SK-N-SH (cell line): ENCODE data around the gene TNFRSF18. TPM values are rescaled to one million over a fixed set of nuclear protein-coding genes. Genes with fewer than 3 reads are reported as not detected.

Source experiments
- CTCF ChIA-PET: fragments of 300-600, 350-600 bp; formaldehyde crosslinking; extraction: SDS; loops from one replicate; lab custom pipeline; 2021; lab: Yijun Ruan, JAX
- POLR2A ChIA-PET: fragments of 350-600 bp; sonication (Branson Sonifier 250); formaldehyde crosslinking; extraction: SDS; loops from one replicate; lab custom pipeline; 2020; ENCODE audit warnings: antibody characterized with exemption, inconsistent platforms; lab: Yijun Ruan, JAX
- DNase-seq: peaks from one replicate; pipeline ENCODE4 v3.0.0; 2012
- H2AFZ ChIP-seq: fragments of 200-600 bp; sonication (generic); 2 replicates; pipeline ENCODE4 v1.8.1; 2016; ENCODE audit warnings: antibody characterized with exemption, mild to moderate bottlenecking, low read depth
- H3F3A ChIP-seq: fragments of 200-600 bp; sonication (generic); replicated peaks from 2 replicates; pipeline ENCODE3; 2016; ENCODE audit warnings: antibody characterized with exemption, mild to moderate bottlenecking; ENCODE audit not compliant: insufficient read depth
- H3K27ac ChIP-seq, 2 experiments: fragments of 200-500 bp in 1 of 2; fragments of 200-600 bp in 1 of 2; sonication (Bioruptor generic) in 1 of 2; sonication (generic), shearing (Covaris generic) in 1 of 2; 2 replicates each; pipeline versions ENCODE4 v1.5.1 to v1.6.1; 2014 to 2016; ENCODE audit warnings: low read depth in 2 of 2, inconsistent platforms in 1 of 2, low read length in 1 of 2, mild to moderate bottlenecking in 1 of 2, mixed read lengths in 1 of 2
- H3K27me3 ChIP-seq: fragments of 200-600 bp; sonication (generic), shearing (Covaris generic); 2 replicates; pipeline ENCODE4 v1.6.1; 2016; ENCODE audit warnings: mixed run types; ENCODE audit not compliant: insufficient read depth
- H3K36me3 ChIP-seq, 2 experiments: fragments of 200-500 bp in 1 of 2; fragments of 200-600 bp in 1 of 2; sonication (Bioruptor generic) in 1 of 2; sonication (generic) in 1 of 2; replicated peaks in 1 of 2; 2 replicates each; pipeline versions ENCODE3 to v1.5.1; 2014 to 2016; ENCODE audit warnings: low read length in 1 of 2, mild to moderate bottlenecking in 1 of 2; ENCODE audit not compliant: insufficient read depth in 2 of 2, control insufficient read depth in 1 of 2
- H3K4me1 ChIP-seq, 2 experiments: fragments of 200-500 bp in 1 of 2; fragments of 200-600 bp in 1 of 2; sonication (Bioruptor generic) in 1 of 2; sonication (generic), shearing (Covaris generic) in 1 of 2; 2 replicates each; pipeline versions ENCODE4 v1.5.1 to v1.6.1; 2014 to 2016; ENCODE audit warnings: low read depth in 1 of 2, low read length in 1 of 2, mixed run types in 1 of 2; ENCODE audit not compliant: insufficient read depth in 2 of 2, control insufficient read depth in 1 of 2
- H3K4me2 ChIP-seq: fragments of 200-600 bp; sonication (generic), shearing (Covaris generic); 2 replicates; pipeline ENCODE4 v1.6.1; 2017; ENCODE audit warnings: mixed run types
- H3K4me3 ChIP-seq, 2 experiments: fragments of 200-500 bp in 1 of 2; fragments of 200-600 bp in 1 of 2; sonication (Bioruptor generic) in 1 of 2; sonication (generic), shearing (Covaris generic) in 1 of 2; 2 replicates each; pipeline versions ENCODE4 v1.5.1 to v1.8.1; 2014 to 2016; ENCODE audit warnings: low read depth in 2 of 2, inconsistent platforms in 1 of 2, low read length in 1 of 2, mild to moderate bottlenecking in 1 of 2, mixed read lengths in 1 of 2, moderate library complexity in 1 of 2
- H3K79me2 ChIP-seq: fragments of 200-600 bp; sonication (generic); 2 replicates; pipeline ENCODE4 v1.8.1; 2017; ENCODE audit warnings: mild to moderate bottlenecking; ENCODE audit not compliant: insufficient read depth
- H3K9ac ChIP-seq: fragments of 200-600 bp; sonication (generic); 2 replicates; pipeline ENCODE4 v1.6.1; 2017; ENCODE audit warnings: mixed run types
- H3K9me2 ChIP-seq: fragments of 200-600 bp; sonication (generic); 2 replicates; pipeline ENCODE4 v1.6.1; 2017; ENCODE audit warnings: mixed run types
- H3K9me3 ChIP-seq: fragments of 200-600 bp; sonication (generic); 2 replicates; pipeline ENCODE4 v1.6.1; 2017; ENCODE audit warnings: mixed run types, mild to moderate bottlenecking, moderate library complexity
- H4K20me1 ChIP-seq: fragments of 200-600 bp; sonication (generic); 2 replicates; pipeline ENCODE4 v1.6.1; 2017; ENCODE audit warnings: mild to moderate bottlenecking, mixed run types; ENCODE audit not compliant: insufficient read depth
- EP300 ChIP-seq, 2 experiments: IDR thresholded peaks; 2 replicates each; pipeline versions ENCODE4 v1.4.0 to v1.6.1; 2012; ENCODE audit warnings: borderline replicate concordance in 1 of 2, low read depth in 1 of 2, low read length in 1 of 2
- EZH2phosphoT487 ChIP-seq: fragments of 200-600 bp; sonication (generic); IDR thresholded peaks from 2 replicates; pipeline ENCODE4 v1.6.1; 2017; ENCODE audit warnings: low read depth, mixed run types, mild to moderate bottlenecking, antibody characterized with exemption, moderate library complexity, borderline replicate concordance
- FOXJ3 ChIP-seq: sonication (generic); formaldehyde crosslinking; IDR thresholded peaks from 2 replicates; pipeline ENCODE4 v1.5.1; 2020; ENCODE audit warnings: mild to moderate bottlenecking, missing genetic modification reagents
- JUND ChIP-seq: IDR thresholded peaks from 2 replicates; pipeline ENCODE4 v1.4.0; 2012
- MAX ChIP-seq: IDR thresholded peaks from 2 replicates; pipeline ENCODE4 v1.4.0; 2012; ENCODE audit warnings: low read depth
- NFIC ChIP-seq: IDR thresholded peaks from 2 replicates; pipeline ENCODE4 v1.4.0; 2012; ENCODE audit warnings: borderline replicate concordance
- RCOR1 ChIP-seq: fragments of 150-350 bp; IDR thresholded peaks from 2 replicates; pipeline ENCODE4 v1.6.1; 2017; ENCODE audit warnings: antibody characterized with exemption, low read length
- TAF1 ChIP-seq: IDR thresholded peaks from 2 replicates; pipeline ENCODE4 v1.6.1; 2012; ENCODE audit warnings: low read depth, mild to moderate bottlenecking, low read length, moderate library complexity, borderline replicate concordance
- TCF12 ChIP-seq: IDR thresholded peaks from 2 replicates; pipeline ENCODE4 v1.4.0; 2012
- WGBS: methylation state at CpG from one replicate; pipeline ENCODE4 v1.1.6; 2017; ENCODE audit warnings: low lambda C conversion rate; 5-methylcytosine and 5-hydroxymethylcytosine counted together
- polyA plus RNA-seq, 3 experiments: library from polyadenylated mRNA; depleted of rRNA; stranded (reverse); fragments of >200 nt; gene quantifications; 2 replicates each; pipeline ENCODE4 v1.2.3, GENCODE V29; 2012
- TF ChIP-seq, protein P1 (sequence below): IDR thresholded peaks from 2 replicates; pipeline ENCODE4 v1.4.0; 2012; ENCODE audit warnings: low read depth, borderline replicate concordance

TNFRSF18 gene
- polyA plus RNA-seq, 1 of the 3 experiments (the other 2 are of a cell fraction): 0.05 TPM

DNA sequence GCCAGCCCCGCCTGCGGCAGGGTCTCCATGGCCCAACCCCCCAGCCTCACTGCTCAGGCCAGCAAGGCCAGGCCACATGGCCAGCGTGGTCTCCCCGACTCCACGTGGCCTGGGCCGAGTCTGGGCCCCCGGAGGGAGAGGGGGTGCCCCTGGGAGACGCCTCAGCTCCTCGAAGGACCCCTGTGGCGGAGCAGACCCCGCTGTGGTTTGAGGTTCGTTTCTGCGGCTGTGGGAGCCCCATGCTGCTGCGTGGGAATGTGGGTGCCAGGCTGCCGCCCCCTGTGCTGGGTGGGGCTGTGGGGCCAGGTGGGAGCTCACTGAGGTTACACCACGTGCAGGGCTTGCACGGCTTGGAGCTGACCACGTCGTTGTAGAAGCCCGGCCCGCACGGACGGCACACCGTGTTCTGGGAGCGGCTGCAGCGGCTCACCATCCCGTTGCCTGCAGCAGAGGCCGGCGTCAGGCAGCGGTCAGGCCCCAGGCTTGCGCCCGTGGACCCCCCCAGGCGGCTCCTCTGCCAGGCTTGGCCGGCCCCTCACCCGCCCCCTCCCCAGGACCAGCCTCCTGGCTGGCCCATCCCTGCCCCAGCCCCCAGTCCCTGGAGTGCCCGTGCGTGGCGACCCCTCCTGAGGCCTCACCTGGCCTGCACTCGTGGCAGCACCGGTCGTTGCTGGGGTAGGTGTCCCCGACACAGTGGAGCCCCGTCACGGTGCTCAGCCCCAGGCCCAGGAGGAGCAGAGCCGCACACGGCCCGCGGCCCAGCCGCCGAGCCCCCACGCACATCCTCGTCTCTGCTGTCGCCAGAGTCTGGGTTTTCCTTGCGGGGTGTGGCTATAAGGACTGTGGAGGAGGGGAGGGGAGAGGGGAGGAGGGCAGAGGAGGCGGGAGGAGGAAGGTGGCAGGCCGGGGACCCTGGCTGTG lies 7.2 kb upstream of the TNFRSF18 start, which contains the start of gene TNFRSF4:
TNFRSF4 (minus strand) TSS at position 809 of the 921 bp plus-strand sequence; CDS start at position 783, 26 bp downstream.
- Histone ChIP-seq H4K20me1 (no peaks in the 10 kb centered on the region), H3K79me2 (no peaks in the 10 kb centered on the region), H3K27ac (no peak within 1 kb of the TSS), H3K4me3 (no peak within 1 kb of the TSS), H3K9ac (no peak within 1 kb of the TSS)
- no peak for DNase-seq
- CTCF ChIA-PET: no interaction called here
- TF ChIP-seq EP300 (IDR thresholded peaks at IDR 0.05; ENCODE audit: borderline replicate concordance in 1 of 2, low read depth in 1 of 2, low read length in 1 of 2) (no peak), TCF12 (no peak), TAF1 (no peak), RCOR1 (no peak), MAX (no peak), FOXJ3 (CRISPR knock-in tag) (no peak), NFIC (no peak)
- TF ChIP-seq, protein P1, sequence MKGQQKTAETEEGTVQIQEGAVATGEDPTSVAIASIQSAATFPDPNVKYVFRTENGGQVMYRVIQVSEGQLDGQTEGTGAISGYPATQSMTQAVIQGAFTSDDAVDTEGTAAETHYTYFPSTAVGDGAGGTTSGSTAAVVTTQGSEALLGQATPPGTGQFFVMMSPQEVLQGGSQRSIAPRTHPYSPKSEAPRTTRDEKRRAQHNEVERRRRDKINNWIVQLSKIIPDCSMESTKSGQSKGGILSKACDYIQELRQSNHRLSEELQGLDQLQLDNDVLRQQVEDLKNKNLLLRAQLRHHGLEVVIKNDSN: no peak
- TF ChIP-seq, all 33 proteins: peak for 0
- H3K4me2 ChIP-seq: no peak within 1 kb of the TSS
- POLR2A ChIA-PET: interaction anchor here (0.5 to 0.8 kb wide), 2 partner anchors 10 to 27 kb away, joined by 3 to 4 read pairs; no protein-coding TSS in a partner anchor
- no peak within 1 kb of the TSS for H2AFZ ChIP-seq
- no peaks in the 10 kb centered on the region for H3K9me2 ChIP-seq
- no peaks in the 10 kb centered on the region for H3K9me3 ChIP-seq
- H3F3A ChIP-seq: no peaks in the 10 kb centered on the region
- peaks cover 0 to under 1% of the 10 kb centered on the region in 2 experiments; a peak in 1 of 4 replicates for H3K4me1 ChIP-seq
- 84% methylated on average over 5 of the region's 56 CpGs for WGBS
- no peaks in the 10 kb centered on the region for H3K27me3 ChIP-seq
- H3K36me3 ChIP-seq: peaks cover 0 to 20% of the 10 kb centered on the region in 2 experiments

- Histone ChIP-seq H3K4me2 (no peak overlapping the region), H3K4me1 (peaks cover 3 to 5% of the 10 kb centered on the region in 2 experiments; a peak in 1 of 4 replicates), H3K27ac (no peak overlapping the region), H4K20me1 (no peaks in the 10 kb centered on the region), H3K9me2 (no peaks in the 10 kb centered on the region), H3K4me3 (no peak overlapping the region), H3K27me3 (no peaks in the 10 kb centered on the region), H2AFZ (no peak overlapping the region), H3K9ac (no peak overlapping the region), H3K9me3 (no peaks in the 10 kb centered on the region), H3K36me3 (peaks cover 0 to 14% of the 10 kb centered on the region in 2 experiments), H3F3A (no peaks in the 10 kb centered on the region), H3K79me2 (no peaks in the 10 kb centered on the region)
- DNase-seq: peak; percentile 43
- ChIA-PET CTCF (no interaction called here), POLR2A (no interaction called here)
- TF ChIP-seq JUND: no peak
- TF ChIP-seq EZH2phosphoT487: no peak
- WGBS: no CpG with 5 or more reads among the region's 24 CpGs
Observed at GRCh38 chr1:1212780-1213344, 6.5 kb upstream of the TNFRSF18 start.
